ENCODE data around the gene TTLL8. TPM values are rescaled to one million over a fixed set of nuclear protein-coding genes. Genes with fewer than 3 reads are reported as not detected.
"Not testable (repeated sequence)": the region's sequence is repeated elsewhere in the genome, so short reads cannot be mapped to it uniquely, and the experiment has no call there.

Gene TTLL8
- total RNA-seq, 4 donors from 2014 or later = not detected

- peak; percentile 63 to 79 for DNase-seq (ENCODE audit: low spot score in 2 of 2)
- no peak overlapping the region for H3K4me3 ChIP-seq
- TF ChIP-seq POLR2AphosphoS5 (IDR thresholded peaks at IDR 0.05) (no peak), CTCF (IDR thresholded peaks at IDR 0.05) (peak; percentile 26 to 68), POLR2A (IDR thresholded peaks at IDR 0.05) (no peak)
- 68% methylated on average over 4 of the region's 23 CpGs for WGBS
- no peak overlapping the region for H3K27ac ChIP-seq
- peaks cover 4% of the 10 kb centered on the region for H3K4me1 ChIP-seq
- no peaks in the 10 kb centered on the region for H3K9me3 ChIP-seq
- no peaks in the 10 kb centered on the region for H3K27me3 ChIP-seq
- no peaks in the 10 kb centered on the region for H3K36me3 ChIP-seq
These were observed 65.0 kb downstream of the TTLL8 start for GRCh38 chr22:49992921-49993648.

GRCh38 chr22:49991907-49992533, 66.1 kb downstream of the TTLL8 start:
- no peaks in the 10 kb centered on the region for H3K27me3 ChIP-seq
- H3K27ac ChIP-seq = no peak overlapping the region
- DNase-seq (ENCODE audit: low spot score in 2 of 2) = no peak
- 93% methylated on average over 7 of the region's 7 CpGs for WGBS
- no peaks in the 10 kb centered on the region for H3K9me3 ChIP-seq
- no peak overlapping the region for H3K4me3 ChIP-seq
- H3K4me1 ChIP-seq = peaks cover 4% of the 10 kb centered on the region
- TF ChIP-seq CTCF (IDR thresholded peaks at IDR 0.05) = no peak
- H3K36me3 ChIP-seq = no peaks in the 10 kb centered on the region

DNA sequence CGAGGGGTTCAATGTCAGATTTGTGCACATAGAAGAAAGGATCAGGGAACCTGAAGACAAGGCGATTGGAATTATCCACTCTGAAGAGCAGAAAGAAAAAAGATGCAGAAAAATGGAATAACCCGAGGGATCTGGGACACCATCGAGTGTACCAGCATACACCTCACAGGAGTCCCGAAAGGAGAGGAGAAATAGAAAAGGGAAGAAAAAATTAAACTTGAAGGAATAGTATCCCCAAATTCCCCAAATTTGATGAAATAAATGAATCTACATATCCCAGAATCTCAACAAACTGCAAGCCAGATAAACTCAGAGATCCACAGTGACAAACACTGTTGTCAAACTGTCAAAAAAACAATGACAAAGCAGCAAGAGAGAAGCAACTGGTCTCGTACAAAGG, 66.9 kb downstream of the TTLL8 start:
- Histone ChIP-seq H3K27ac (no peak overlapping the region), H3K36me3 (no peaks in the 10 kb centered on the region), H3K4me1 (peaks cover 4% of the 10 kb centered on the region), H3K4me3 (no peak overlapping the region), H3K9me3 (peaks cover 4% of the 10 kb centered on the region), H3K27me3 (no peaks in the 10 kb centered on the region)
- TF ChIP-seq CTCF (IDR thresholded peaks at IDR 0.05) = no peak
- TF ChIP-seq EP300 (IDR thresholded peaks at IDR 0.05) = no peak
- no peak for TF ChIP-seq POLR2A (IDR thresholded peaks at IDR 0.05)
- no peak for TF ChIP-seq POLR2AphosphoS5 (IDR thresholded peaks at IDR 0.05)
- WGBS = 92% methylated on average over 6 of the region's 6 CpGs
- no peak for DNase-seq (ENCODE audit: low spot score in 2 of 2)

DNA sequence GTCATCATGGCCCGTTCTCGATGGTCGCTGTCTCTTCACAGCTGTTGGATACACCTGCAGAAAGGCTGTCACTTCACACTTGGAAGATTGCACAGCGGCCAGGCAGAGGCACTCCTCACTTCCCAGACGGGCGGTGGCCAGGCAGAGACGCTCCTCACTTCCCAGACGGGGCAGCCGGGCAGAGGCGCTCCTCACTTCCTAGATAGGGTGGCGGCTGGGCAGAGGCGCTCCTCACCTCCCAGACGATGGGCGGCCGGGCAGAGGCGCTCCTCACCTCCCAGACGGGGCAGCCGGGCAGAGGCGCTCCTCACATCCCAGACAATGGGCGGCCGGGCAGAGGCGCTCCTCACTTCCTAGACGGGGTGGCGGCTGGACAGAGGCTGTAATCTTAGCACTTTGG, 68.3 kb downstream of the TTLL8 start:
- H3K9me3 ChIP-seq, H3K27me3 ChIP-seq, H3K4me3 ChIP-seq, H3K36me3 ChIP-seq, H3K4me1 ChIP-seq, H3K27ac ChIP-seq: not testable (repeated sequence)
- 85% methylated on average over 10 of the region's 24 CpGs for WGBS
- peak in 1 of 2 donors; percentile 74 for DNase-seq (ENCODE audit: low spot score in 2 of 2)

DNA sequence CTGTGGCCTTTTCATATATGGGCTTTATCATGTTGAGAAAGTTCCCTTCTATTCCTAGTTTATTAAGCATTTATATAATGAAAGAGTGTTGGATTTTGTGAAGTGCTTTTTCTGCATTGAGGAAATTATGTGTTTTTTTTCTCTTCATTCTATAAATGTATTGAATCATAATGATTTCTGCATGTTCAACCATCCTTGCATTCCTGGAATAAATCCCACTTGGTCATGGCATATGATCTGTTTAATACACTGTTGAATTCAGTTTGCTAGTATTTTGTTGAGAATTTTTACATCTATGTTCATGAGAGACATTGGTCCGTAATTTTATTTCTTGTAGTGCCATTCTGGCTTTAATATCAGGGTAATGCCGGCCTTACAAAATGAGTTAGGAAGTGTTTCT, 71.8 kb downstream of the TTLL8 start:
- DNase-seq (ENCODE audit: low spot score in 2 of 2) = no peak
- 74% methylated on average over 2 of the region's 2 CpGs for WGBS
- Histone ChIP-seq H3K27ac (no peak overlapping the region), H3K4me1 (peaks cover 7% of the 10 kb centered on the region), H3K4me3 (no peak overlapping the region), H3K36me3 (no peaks in the 10 kb centered on the region), H3K27me3 (peaks cover 26% of the 10 kb centered on the region), H3K9me3 (peaks cover 5% of the 10 kb centered on the region)
- no peak for TF ChIP-seq CTCF (IDR thresholded peaks at IDR 0.05)
- no peak for TF ChIP-seq EP300 (IDR thresholded peaks at IDR 0.05)
- TF ChIP-seq POLR2AphosphoS5 (IDR thresholded peaks at IDR 0.05) = no peak
- no peak for TF ChIP-seq POLR2A (IDR thresholded peaks at IDR 0.05)
